GM10248 (cell line): ENCODE results near the gene VPS16.
"Not testable (repeated sequence)": the region's sequence is repeated elsewhere in the genome, so short reads cannot be mapped to it uniquely, and the experiment has no call there.

Experiments used
- CTCF ChIA-PET: fragments of 300-600 bp; sonication (Branson Sonifier 250); formaldehyde crosslinking; extraction: SDS; loops from one replicate; lab custom pipeline; 2021; ENCODE audit warnings: antibody characterized with exemption; lab: Yijun Ruan, JAX
- POLR2A ChIA-PET: fragments of 350-650 bp; sonication (Branson Sonifier 250); formaldehyde crosslinking; extraction: SDS; loops from one replicate; lab custom pipeline; 2020; ENCODE audit warnings: antibody characterized with exemption; lab: Yijun Ruan, JAX
- DNase-seq: peaks from one replicate; pipeline ENCODE4 v3.0.0; 2012; ENCODE audit errors: extremely low spot score
- TF ChIP-seq, protein P1 (sequence below): IDR thresholded peaks from 2 replicates; pipeline ENCODE4 v1.5.1; 2012; ENCODE audit warnings: mild to moderate bottlenecking, low read depth; ENCODE audit errors: extremely low read depth, missing control alignments, control extremely low read depth

VPS16 gene

DNA sequence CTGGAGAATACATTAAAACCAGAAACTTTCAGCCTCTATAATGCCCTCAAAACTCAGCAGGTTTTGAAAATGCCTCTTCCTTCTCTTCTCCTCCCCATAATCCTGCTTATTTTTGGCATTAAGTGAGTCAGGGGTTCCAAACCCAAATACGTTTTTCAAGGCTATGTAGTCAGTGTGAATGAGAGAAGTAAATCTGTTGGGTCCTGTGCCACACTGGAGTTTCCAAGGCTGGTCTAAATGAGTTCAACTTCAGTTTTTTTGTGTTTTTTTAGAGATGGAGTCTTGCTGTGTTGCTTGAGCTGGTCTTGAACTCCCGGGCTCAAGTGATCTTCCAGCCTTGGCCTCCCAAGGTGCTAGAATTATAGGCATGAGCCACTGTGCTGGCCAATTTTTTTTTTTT lies 53.7 kb downstream of the VPS16 start:
- CTCF ChIA-PET: no interaction called here
- POLR2A ChIA-PET: no interaction called here
- TF ChIP-seq, protein P1, sequence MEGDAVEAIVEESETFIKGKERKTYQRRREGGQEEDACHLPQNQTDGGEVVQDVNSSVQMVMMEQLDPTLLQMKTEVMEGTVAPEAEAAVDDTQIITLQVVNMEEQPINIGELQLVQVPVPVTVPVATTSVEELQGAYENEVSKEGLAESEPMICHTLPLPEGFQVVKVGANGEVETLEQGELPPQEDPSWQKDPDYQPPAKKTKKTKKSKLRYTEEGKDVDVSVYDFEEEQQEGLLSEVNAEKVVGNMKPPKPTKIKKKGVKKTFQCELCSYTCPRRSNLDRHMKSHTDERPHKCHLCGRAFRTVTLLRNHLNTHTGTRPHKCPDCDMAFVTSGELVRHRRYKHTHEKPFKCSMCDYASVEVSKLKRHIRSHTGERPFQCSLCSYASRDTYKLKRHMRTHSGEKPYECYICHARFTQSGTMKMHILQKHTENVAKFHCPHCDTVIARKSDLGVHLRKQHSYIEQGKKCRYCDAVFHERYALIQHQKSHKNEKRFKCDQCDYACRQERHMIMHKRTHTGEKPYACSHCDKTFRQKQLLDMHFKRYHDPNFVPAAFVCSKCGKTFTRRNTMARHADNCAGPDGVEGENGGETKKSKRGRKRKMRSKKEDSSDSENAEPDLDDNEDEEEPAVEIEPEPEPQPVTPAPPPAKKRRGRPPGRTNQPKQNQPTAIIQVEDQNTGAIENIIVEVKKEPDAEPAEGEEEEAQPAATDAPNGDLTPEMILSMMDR: no peak
- no peak for DNase-seq

GRCh38 chr20:2895154-2895553 lies 54.6 kb downstream of the VPS16 start:
- CTCF ChIA-PET: interaction anchor here (1.4 kb wide), 1 partner anchor 12 kb away, joined by 3 read pairs; no protein-coding TSS in a partner anchor
- POLR2A ChIA-PET: not testable (repeated sequence)

GRCh38 chr20:2899243-2899642 lies 58.7 kb downstream of the VPS16 start:
- peak; percentile 43 for DNase-seq
- POLR2A ChIA-PET: no interaction called here
- TF ChIP-seq, protein P1: no peak
- CTCF ChIA-PET: no interaction called here

More at GRCh38 chr20:2895154-2895553, 54.6 kb downstream of the VPS16 start:
- DNase-seq: not testable (repeated sequence)

- peak; percentile 59 for DNase-seq
- ChIA-PET POLR2A (interaction anchor here (0.5 kb wide), 1 partner anchor 43 kb away, joined by 4 read pairs; no protein-coding TSS in a partner anchor), CTCF (interaction anchor here (0.8 to 1.7 kb wide), 8 partner anchors 8 to 32 kb away, joined by 3 to 6 read pairs (median 4); no protein-coding TSS in a partner anchor)
- TF ChIP-seq, protein P1: no peak
These were observed 60.5 kb downstream of the VPS16 start for GRCh38 chr20:2900845-2901592.

DNA sequence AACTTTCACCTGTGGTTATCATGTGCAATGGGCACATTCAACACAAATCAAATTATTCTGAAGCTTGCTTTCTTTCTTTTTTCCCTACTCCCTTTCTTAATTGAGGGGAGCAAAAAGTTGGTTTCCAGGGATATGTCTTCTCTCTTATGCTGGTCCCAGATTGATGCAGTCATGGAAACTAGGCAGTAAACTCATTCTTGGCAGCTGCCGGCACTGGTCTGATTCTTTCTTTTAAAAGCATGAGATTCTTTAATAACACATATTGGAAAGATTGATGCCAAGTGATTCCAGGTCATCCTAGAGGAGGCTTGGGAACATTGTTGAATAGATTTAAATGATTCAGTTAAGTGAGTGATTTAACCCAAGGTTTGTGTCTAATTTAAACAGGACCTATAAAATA lies 61.7 kb downstream of the VPS16 start:
- POLR2A ChIA-PET: no interaction called here
- DNase-seq: no peak
- CTCF ChIA-PET: interaction anchor here (0.8 to 1.2 kb wide), 3 partner anchors 9 to 60 kb away, joined by 3 to 4 read pairs (median 3); no protein-coding TSS in a partner anchor
- TF ChIP-seq, protein P1: no peak

DNA sequence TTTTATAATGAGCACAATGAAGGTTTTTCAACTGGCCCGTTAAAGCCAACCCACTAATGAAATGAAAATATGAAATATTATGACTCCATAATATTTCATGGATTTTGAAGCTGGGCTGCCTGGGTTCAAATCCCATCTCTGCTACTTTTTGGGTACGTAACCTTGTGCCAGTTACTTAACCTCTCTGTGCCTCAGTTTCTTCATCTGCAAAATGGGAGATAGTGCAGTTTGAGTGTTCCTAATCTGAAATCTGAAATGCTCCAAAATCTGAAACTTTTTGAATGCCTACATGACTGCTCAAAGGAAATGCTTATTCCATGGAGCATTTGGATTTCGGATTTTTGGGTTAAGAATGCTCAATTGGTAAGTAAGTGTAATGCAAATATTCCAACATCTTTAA lies 62.3 kb downstream of the VPS16 start:
- no peak for DNase-seq
- ChIA-PET POLR2A (no interaction called here), CTCF (interaction anchor here (1.0 to 1.2 kb wide), 2 partner anchors 9 to 60 kb away, joined by 3 to 4 read pairs; no protein-coding TSS in a partner anchor)
- TF ChIP-seq, protein P1: no peak

GRCh38 chr20:2903686-2904085 lies 63.1 kb downstream of the VPS16 start:
- POLR2A ChIA-PET: no interaction called here
- TF ChIP-seq, protein P1: no peak
- CTCF ChIA-PET: interaction anchor here (0.8 kb wide), 1 partner anchor 50 kb away, joined by 3 read pairs; no protein-coding TSS in a partner anchor
- no peak for DNase-seq
